Activated CD4-positive, CD25-positive, alpha-beta regulatory T cell (primary cell): ENCODE results near the gene NLRP6.
"Not testable (repeated sequence)": the region's sequence is repeated elsewhere in the genome, so short reads cannot be mapped to it uniquely, and the experiment has no call there.

Experiments
- DNase-seq, 4 experiments: peaks; one replicate each; lab custom pipeline; 2025; lab: John Stamatoyannopoulos, UW

The NLRP6 gene

GRCh38 chr11:293852-294661 lies 15.8 kb downstream of the NLRP6 start:
- DNase-seq = no peak

- DNase-seq = no peak
These were observed 16.6 kb downstream of the NLRP6 start for GRCh38 chr11:294780-295179.

GRCh38 chr11:295351-296170 lies 17.4 kb downstream of the NLRP6 start:
- no peak for DNase-seq

GRCh38 chr11:296171-297050 lies 18.2 kb downstream of the NLRP6 start:
- no peak for DNase-seq

GRCh38 chr11:297051-297585 lies 18.9 kb downstream of the NLRP6 start:
- no peak for DNase-seq

- no peak for DNase-seq
These were observed 19.6 kb downstream of the NLRP6 start for GRCh38 chr11:297586-298405.

- no peak for DNase-seq
These were observed 20.3 kb downstream of the NLRP6 start for GRCh38 chr11:298406-299065.

GRCh38 chr11:299081-299891 lies 21.1 kb downstream of the NLRP6 start, which contains the start of gene IFITM5:
IFITM5 (minus strand) TSS chr11:299526; CDS start chr11:299490, 36 bp downstream.
- no peak for DNase-seq

- DNase-seq = no peak
These were observed 21.9 kb downstream of the NLRP6 start for GRCh38 chr11:299951-300735.

GRCh38 chr11:303363-303762 lies 25.2 kb downstream of the NLRP6 start:
- no peak for DNase-seq

GRCh38 chr11:304061-304506 lies 25.9 kb downstream of the NLRP6 start:
- no peak for DNase-seq

- DNase-seq = no peak
These were observed 27.0 kb downstream of the NLRP6 start for GRCh38 chr11:304915-305843.

GRCh38 chr11:305844-306211 lies 27.6 kb downstream of the NLRP6 start:
- DNase-seq = no peak

- DNase-seq = no peak
These were observed 28.6 kb downstream of the NLRP6 start for GRCh38 chr11:306645-307371.

- DNase-seq = not testable (repeated sequence)
These were observed 29.8 kb downstream of the NLRP6 start, which contains the start of gene IFITM2 for GRCh38 chr11:307766-308708. IFITM2 (plus strand) TSS chr11:307816; CDS start chr11:308193, 377 bp downstream.
